Type B pancreatic cell (in vitro differentiated cells): ENCODE results near the gene RACGAP1. TPM values are rescaled to one million over a fixed set of nuclear protein-coding genes. Genes with fewer than 3 reads are reported as not detected.
A peak's percentile ranks its signal among the peaks of the same experiment; 100 is the strongest.
"Not testable (repeated sequence)": the region's sequence is repeated elsewhere in the genome, so short reads cannot be mapped to it uniquely, and the experiment has no call there.

Experiments
- DNase-seq: peaks from one replicate; pipeline ENCODE4 v3.0.0; 2021; ENCODE audit warnings: mixed read lengths; ENCODE audit not compliant: unreplicated experiment; ENCODE audit errors: extremely low spot score
- H3K27ac Mint-ChIP-seq: 2 replicates; pipeline ENCODE4 v1.8.0; 2021; ENCODE audit warnings: mild to moderate bottlenecking, mixed read lengths
- H3K27me3 Mint-ChIP-seq: 2 replicates; pipeline ENCODE4 v1.8.0; 2021; ENCODE audit warnings: mixed read lengths
- H3K36me3 Mint-ChIP-seq: 2 replicates; pipeline ENCODE4 v1.8.0; 2021; ENCODE audit warnings: mixed read lengths
- H3K4me1 Mint-ChIP-seq: one replicate; pipeline ENCODE4 v1.8.0; 2021; ENCODE audit warnings: mixed read lengths; ENCODE audit not compliant: unreplicated experiment
- H3K4me3 Mint-ChIP-seq: 2 replicates; pipeline ENCODE4 v1.8.0; 2021; ENCODE audit warnings: mild to moderate bottlenecking, mixed read lengths
- H3K9me3 Mint-ChIP-seq: 2 replicates; pipeline ENCODE4 v1.8.0; 2021; ENCODE audit warnings: mixed read lengths
- CTCF ChIP-seq: fragments of 200-600 bp; sonication (generic); conservative IDR thresholded peaks from 2 replicates; pipeline ENCODE4 v1.5.0; 2021; ENCODE audit warnings: antibody characterized with exemption, mild to moderate bottlenecking
- total RNA-seq: library from RNA; stranded (reverse); gene quantifications from 2 replicates; pipeline ENCODE4 v1.2.1, GENCODE V29; 2021; ENCODE audit warnings: low replicate concordance

Gene RACGAP1
- total RNA-seq, 1 donor from 2014 or later, result 70.6 TPM

DNA sequence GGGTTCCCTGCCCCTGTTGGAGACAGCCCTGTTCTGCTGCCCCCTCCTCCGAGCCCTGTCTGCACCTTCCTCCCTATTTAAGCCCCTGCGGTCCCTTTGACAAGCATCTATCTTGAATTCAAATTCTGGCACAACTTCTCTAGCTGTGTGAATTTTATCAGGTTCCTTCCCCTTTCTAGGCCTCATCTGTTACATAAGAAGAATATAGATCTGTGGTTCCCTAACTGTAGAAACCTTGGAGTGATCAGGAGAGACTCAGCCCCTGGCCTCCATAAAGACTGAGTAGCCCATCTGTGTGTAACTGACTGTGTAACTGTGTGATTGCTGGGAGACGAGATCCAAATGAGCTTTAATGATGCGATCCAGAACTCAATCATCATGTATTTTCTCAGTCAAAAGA is 13.0 kb upstream of the RACGAP1 start:
- Mint-ChIP-seq H3K9me3 (no peaks in the 10 kb centered on the region), H3K4me3 (no peak overlapping the region), H3K27me3 (peaks cover 17% of the 10 kb centered on the region), H3K36me3 (no peaks in the 10 kb centered on the region), H3K4me1 (peaks cover 20% of the 10 kb centered on the region), H3K27ac (no peak overlapping the region)
- no peak for DNase-seq
- TF ChIP-seq CTCF, result no peak

DNA sequence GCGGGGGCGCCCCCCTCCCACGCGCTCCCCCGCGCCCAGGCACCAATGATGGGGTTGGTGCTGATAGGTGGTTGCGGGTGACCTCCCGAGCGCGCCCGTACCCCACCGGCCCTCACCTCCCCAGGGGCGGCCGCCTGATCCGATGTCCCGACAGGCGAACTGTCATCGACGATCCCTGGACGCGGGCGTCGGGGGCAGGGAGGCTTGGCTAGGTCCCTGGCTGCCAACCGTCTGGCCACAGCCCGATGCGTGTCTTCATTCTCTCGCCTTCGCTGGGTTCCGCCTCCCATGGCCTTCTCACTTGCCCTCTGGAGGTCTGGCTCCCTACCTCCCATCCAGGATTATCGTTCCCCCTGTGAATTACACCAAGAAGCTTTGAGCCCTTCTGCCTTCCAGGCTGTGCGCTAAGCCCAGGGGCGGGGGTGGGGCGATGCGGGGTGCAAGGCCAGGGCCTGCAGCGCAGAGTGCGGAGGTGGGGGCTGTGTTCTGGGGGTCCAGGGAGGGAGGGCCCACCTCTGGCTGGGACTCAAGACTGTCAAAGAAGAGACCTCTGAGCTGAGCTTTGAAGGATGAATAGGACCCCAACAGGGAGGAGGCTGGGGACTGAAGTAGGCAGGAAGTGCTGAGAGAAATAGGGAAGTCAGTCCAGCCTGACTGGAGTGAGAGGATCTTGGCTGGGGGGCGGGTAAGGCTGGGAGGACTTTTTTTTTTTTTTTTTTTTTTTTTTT is 7.7 kb upstream of the RACGAP1 start:
- H3K36me3 Mint-ChIP-seq, result no peaks in the 10 kb centered on the region
- no peak overlapping the region for H3K27ac Mint-ChIP-seq
- H3K4me3 Mint-ChIP-seq, result no peak overlapping the region
- no peaks in the 10 kb centered on the region for H3K4me1 Mint-ChIP-seq
- TF ChIP-seq CTCF, result no peak
- H3K9me3 Mint-ChIP-seq, result no peaks in the 10 kb centered on the region
- no peak for DNase-seq
- H3K27me3 Mint-ChIP-seq, result peaks cover 8% of the 10 kb centered on the region

DNA sequence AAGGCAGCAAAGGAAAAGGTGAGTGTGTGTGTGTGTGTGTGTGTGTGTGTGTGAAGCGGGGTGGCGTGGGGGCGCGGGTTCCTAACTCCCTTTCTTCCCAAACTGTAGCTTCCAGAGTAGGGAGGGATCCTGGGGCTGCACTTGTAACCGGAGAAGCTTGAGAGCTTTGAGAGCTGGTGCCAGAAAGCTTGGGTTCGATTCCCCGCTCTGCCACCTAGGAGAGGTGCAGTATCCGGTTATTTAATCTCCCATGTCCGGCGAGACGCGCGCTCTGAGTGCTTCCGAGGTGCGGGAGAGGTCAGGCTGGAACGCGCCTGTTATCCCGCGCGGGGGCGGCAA is 7.2 kb upstream of the RACGAP1 start:
- H3K9me3 Mint-ChIP-seq, result no peaks in the 10 kb centered on the region
- peaks cover 8% of the 10 kb centered on the region for H3K27me3 Mint-ChIP-seq
- TF ChIP-seq CTCF, result no peak
- no peaks in the 10 kb centered on the region for H3K36me3 Mint-ChIP-seq
- DNase-seq, result no peak
- no peak overlapping the region for H3K4me3 Mint-ChIP-seq
- no peak overlapping the region for H3K27ac Mint-ChIP-seq
- H3K4me1 Mint-ChIP-seq, result no peaks in the 10 kb centered on the region

DNA sequence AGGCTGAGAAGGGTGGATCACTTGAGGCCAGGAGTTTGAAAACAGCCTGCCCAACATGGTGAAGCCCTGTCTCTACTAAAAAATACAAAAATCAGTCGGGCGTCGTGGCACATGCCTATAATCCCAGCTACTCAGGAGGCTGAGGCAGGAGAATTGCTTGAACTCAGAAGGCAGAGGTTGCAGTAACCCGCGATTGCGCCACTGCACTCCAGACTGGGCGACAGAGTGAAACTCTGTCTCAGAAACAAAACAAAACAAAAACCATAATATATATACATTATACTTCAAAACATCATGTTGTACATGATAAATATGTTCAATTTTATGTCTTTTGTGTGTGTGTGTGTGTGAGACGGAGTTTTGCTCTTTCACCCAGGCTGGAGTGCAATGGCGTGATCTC is 5.2 kb upstream of the RACGAP1 start:
- H3K4me3 Mint-ChIP-seq, H3K27ac Mint-ChIP-seq, H3K36me3 Mint-ChIP-seq, H3K4me1 Mint-ChIP-seq, H3K9me3 Mint-ChIP-seq, DNase-seq, H3K27me3 Mint-ChIP-seq: not testable (repeated sequence)

DNA sequence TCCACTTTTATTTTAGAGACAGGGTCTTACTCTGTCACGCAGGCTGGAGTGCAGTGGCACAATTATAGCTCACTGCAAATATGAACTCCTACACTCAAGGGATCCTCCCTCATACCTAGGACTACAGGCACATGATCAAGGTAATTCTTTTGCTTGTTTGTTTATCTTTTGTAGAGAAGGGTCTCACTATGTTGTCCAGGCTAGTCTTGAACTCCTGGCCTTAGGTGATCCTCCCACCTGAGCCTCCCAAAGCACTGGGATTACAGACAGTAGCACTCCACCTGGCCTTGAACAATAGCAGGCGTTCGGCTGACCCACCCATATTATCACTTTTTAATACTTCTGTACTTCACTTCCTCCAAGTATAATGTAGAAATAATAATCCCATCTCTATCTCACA is 1.4 kb upstream of the RACGAP1 start:
- H3K4me1 Mint-ChIP-seq, result peaks cover 16% of the 10 kb centered on the region
- no peaks in the 10 kb centered on the region for H3K27me3 Mint-ChIP-seq
- no peak for TF ChIP-seq CTCF
- H3K9me3 Mint-ChIP-seq, result peaks cover 3% of the 10 kb centered on the region
- no peak overlapping the region for H3K4me3 Mint-ChIP-seq
- DNase-seq, result no peak
- H3K27ac Mint-ChIP-seq, result no peak overlapping the region
- H3K36me3 Mint-ChIP-seq, result peaks cover 10% of the 10 kb centered on the region

GRCh38 chr12:50024805-50025186 is 498 bp downstream of the RACGAP1 start:
- H3K4me3 Mint-ChIP-seq, result peak overlapping the region; percentile 99
- TF ChIP-seq CTCF, result no peak
- H3K9me3 Mint-ChIP-seq, result peaks cover 3% of the 10 kb centered on the region
- DNase-seq, result no peak
- H3K36me3 Mint-ChIP-seq, result peaks cover 13% of the 10 kb centered on the region
- H3K4me1 Mint-ChIP-seq, result peaks cover 26% of the 10 kb centered on the region
- H3K27ac Mint-ChIP-seq, result peak overlapping the region; percentile 97
- H3K27me3 Mint-ChIP-seq, result no peaks in the 10 kb centered on the region
